GM23248 (cell line): ENCODE data around the gene RER1. TPM values are rescaled to one million over a fixed set of nuclear protein-coding genes. Genes with fewer than 3 reads are reported as not detected.

Source experiments
- DNase-seq: peaks from one replicate; pipeline ENCODE4 v3.0.0-alpha.2; 2015
- H2AFZ ChIP-seq: fragments of 200-600 bp; sonication (generic); 2 replicates; pipeline ENCODE4 v1.6.1; 2016; ENCODE audit warnings: antibody characterized with exemption
- H3F3A ChIP-seq: fragments of 200-600 bp; sonication (generic); 2 replicates; pipeline ENCODE4 v1.6.1; 2016; ENCODE audit warnings: mild to moderate bottlenecking, antibody characterized with exemption, mixed run types; ENCODE audit not compliant: insufficient read depth
- H3K27ac ChIP-seq: fragments of 200-600 bp; sonication (generic); 2 replicates; pipeline ENCODE4 v1.5.1; 2016; ENCODE audit warnings: mild to moderate bottlenecking
- H3K27me3 ChIP-seq: fragments of 200-600 bp; sonication (generic); replicated peaks from 2 replicates; pipeline ENCODE4 v1.6.1; 2016; ENCODE audit warnings: mild to moderate bottlenecking; ENCODE audit not compliant: insufficient read depth
- H3K36me3 ChIP-seq: fragments of 200-600 bp; sonication (generic); 2 replicates; pipeline ENCODE4 v1.6.1; 2016; ENCODE audit warnings: low read depth, mild to moderate bottlenecking
- H3K4me1 ChIP-seq: fragments of 200-600 bp; sonication (generic); 2 replicates; pipeline ENCODE4 v1.6.1; 2016; ENCODE audit warnings: mild to moderate bottlenecking; ENCODE audit not compliant: insufficient read depth
- H3K4me2 ChIP-seq: fragments of 200-600 bp; sonication (generic); one replicate; pipeline ENCODE4 v1.6.1; 2016; ENCODE audit warnings: mild to moderate bottlenecking; ENCODE audit not compliant: unreplicated experiment
- H3K4me3 ChIP-seq: fragments of 200-600 bp; sonication (generic); 2 replicates; pipeline ENCODE4 v1.5.1; 2016; ENCODE audit warnings: mild to moderate bottlenecking
- H3K79me2 ChIP-seq: fragments of 200-600 bp; sonication (generic); 2 replicates; pipeline ENCODE4 v1.6.1; 2016; ENCODE audit warnings: mild to moderate bottlenecking; ENCODE audit not compliant: insufficient read depth
- H3K9ac ChIP-seq: fragments of 200-600 bp; sonication (generic); 2 replicates; pipeline ENCODE4 v1.6.1; 2016; ENCODE audit warnings: mild to moderate bottlenecking
- H3K9me2 ChIP-seq: fragments of 200-600 bp; sonication (generic); 2 replicates; pipeline ENCODE4 v1.6.1; 2016; ENCODE audit warnings: mixed run types, mild to moderate bottlenecking, moderate library complexity; ENCODE audit not compliant: insufficient read depth
- H3K9me3 ChIP-seq: fragments of 200-600 bp; sonication (generic); one replicate; pipeline ENCODE4 v1.6.1; 2017; ENCODE audit warnings: low read depth
- H4K20me1 ChIP-seq: fragments of 200-600 bp; sonication (generic); 2 replicates; pipeline ENCODE4 v1.6.0; 2016; ENCODE audit not compliant: insufficient read depth
- EZH2 ChIP-seq: fragments of 200-600 bp; sonication (generic); IDR thresholded peaks from 2 replicates; pipeline ENCODE4 v1.6.1; 2018; ENCODE audit warnings: antibody characterized with exemption, mild to moderate bottlenecking; ENCODE audit not compliant: insufficient read depth, poor library complexity, severe bottlenecking
- EZH2phosphoT487 ChIP-seq: fragments of 200-600 bp; sonication (generic); IDR thresholded peaks from 2 replicates; pipeline ENCODE4 v1.6.1; 2018; ENCODE audit warnings: antibody characterized with exemption, moderate library complexity, mild to moderate bottlenecking, low read depth; ENCODE audit not compliant: insufficient read depth
- WGBS, 2 experiments: methylation state at CpG; one replicate each; pipeline ENCODE4 v1.1.6; 2015 to 2017; ENCODE audit warnings: low lambda C conversion rate in 2 of 2, low coverage in 1 of 2; ENCODE audit errors: missing lambda C conversion rate in 2 of 2; 5-methylcytosine and 5-hydroxymethylcytosine counted together
- in situ Hi-C: fragments of 300-500 bp; cut with MboI; formaldehyde crosslinking; loops from 2 replicates; pipeline ENCODE4 v1.15.0; 2020
- polyA plus RNA-seq: library from polyadenylated mRNA; unstranded; fragments of >200 nt; fragmentation: Nextera tagmentation; extraction: Ambion mirVana; gene quantifications from 2 replicates; pipeline ENCODE4 v1.2.1, GENCODE V29; 2016
- total RNA-seq: library from RNA; depleted of rRNA; stranded (reverse); fragments of >200 nt; shearing (Covaris generic); gene quantifications from 2 replicates; pipeline ENCODE4 v1.2.3, GENCODE V29; 2014; rRNA removed

The RER1 gene
- total and polyA plus RNA-seq, 2 experiments from 2014 or later, result 135 to 331 TPM

- H3F3A ChIP-seq, result no peaks in the 10 kb centered on the region
- H3K79me2 ChIP-seq, result no peaks in the 10 kb centered on the region
- in situ Hi-C loops, result no loop called here
- no peaks in the 10 kb centered on the region for H3K36me3 ChIP-seq
- no peak overlapping the region for H3K27ac ChIP-seq
- no peak overlapping the region for H2AFZ ChIP-seq
- H3K9me3 ChIP-seq, result no peaks in the 10 kb centered on the region
- peak overlapping the region; percentile 16 for H3K4me2 ChIP-seq
- H3K9ac ChIP-seq, result peak overlapping the region; percentile 19
- H3K4me1 ChIP-seq, result peaks cover 16% of the 10 kb centered on the region
- DNase-seq, result no peak
- H4K20me1 ChIP-seq, result no peaks in the 10 kb centered on the region
- no peak overlapping the region for H3K4me3 ChIP-seq
- 47% methylated on average over 19 to 21 of the region's 21 CpGs for WGBS, 2 experiments
- no peaks in the 10 kb centered on the region for H3K9me2 ChIP-seq
- no peak for TF ChIP-seq EZH2
- TF ChIP-seq EZH2phosphoT487, result no peak
- no peaks in the 10 kb centered on the region for H3K27me3 ChIP-seq
These were observed 60.7 kb downstream of the RER1 start for GRCh38 chr1:2452201-2452931.

GRCh38 chr1:2452932-2453315, 61.3 kb downstream of the RER1 start:
- Histone ChIP-seq H2AFZ (no peak overlapping the region), H3F3A (no peaks in the 10 kb centered on the region), H3K36me3 (no peaks in the 10 kb centered on the region), H3K9ac (no peak overlapping the region), H3K9me3 (no peaks in the 10 kb centered on the region), H4K20me1 (no peaks in the 10 kb centered on the region), H3K27ac (no peak overlapping the region), H3K27me3 (no peaks in the 10 kb centered on the region), H3K4me3 (no peak overlapping the region), H3K9me2 (no peaks in the 10 kb centered on the region), H3K79me2 (no peaks in the 10 kb centered on the region), H3K4me1 (peaks cover 16% of the 10 kb centered on the region), H3K4me2 (no peak overlapping the region)
- in situ Hi-C loops, result no loop called here
- 76 to 77% methylated on average over 15 to 19 of the region's 19 CpGs for WGBS, 2 experiments
- DNase-seq, result no peak
- TF ChIP-seq EZH2 (no peak), EZH2phosphoT487 (no peak)

GRCh38 chr1:2454227-2454626, 62.6 kb downstream of the RER1 start:
- in situ Hi-C loops, result no loop called here
- TF ChIP-seq EZH2phosphoT487, result no peak
- no peak for TF ChIP-seq EZH2
- H4K20me1 ChIP-seq, result no peaks in the 10 kb centered on the region
- no peaks in the 10 kb centered on the region for H3K9me2 ChIP-seq
- no peaks in the 10 kb centered on the region for H3K79me2 ChIP-seq
- H3K9me3 ChIP-seq, result no peaks in the 10 kb centered on the region
- no peak overlapping the region for H3K9ac ChIP-seq
- DNase-seq, result no peak
- no peak overlapping the region for H3K4me2 ChIP-seq
- no peak overlapping the region for H2AFZ ChIP-seq
- H3K4me3 ChIP-seq, result no peak overlapping the region
- peaks cover 16% of the 10 kb centered on the region for H3K4me1 ChIP-seq
- no peaks in the 10 kb centered on the region for H3K27me3 ChIP-seq
- no peak overlapping the region for H3K27ac ChIP-seq
- H3K36me3 ChIP-seq, result no peaks in the 10 kb centered on the region
- WGBS, 2 experiments, result 76 to 80% methylated on average over 10 of the region's 10 CpGs
- no peaks in the 10 kb centered on the region for H3F3A ChIP-seq

Other genes with a start within 250 kb of the RER1 start
- gene FAAP20, start 197.1 kb upstream of the RER1 start, total RNA-seq, result 33.4 and 34.5 TPM in 2 replicates
- 122 and 127 TPM in 2 replicates for gene FAAP20, start 197.1 kb upstream of the RER1 start, polyA plus RNA-seq
- 23.1 and 26.8 TPM in 2 replicates for gene SKI, start 163.5 kb upstream of the RER1 start, total RNA-seq
- 3.8 and 4.0 TPM in 2 replicates for gene SKI, start 163.5 kb upstream of the RER1 start, polyA plus RNA-seq
- gene MORN1, start 287 bp upstream of the RER1 start, total RNA-seq, result 6.3 and 8.8 TPM in 2 replicates
- gene MORN1, start 287 bp upstream of the RER1 start, polyA plus RNA-seq, result 5.5 and 7.2 TPM in 2 replicates
- gene PEX10, start 20.7 kb downstream of the RER1 start, total RNA-seq, result 51.3 and 59.1 TPM in 2 replicates
- gene PEX10, start 20.7 kb downstream of the RER1 start, polyA plus RNA-seq, result 24.7 and 29.1 TPM in 2 replicates
- gene PLCH2, start 84.4 kb downstream of the RER1 start, total RNA-seq, result 0.13 TPM in 1 of 2 replicates, not detected in the other
- gene PLCH2, start 84.4 kb downstream of the RER1 start, polyA plus RNA-seq, result not detected in 2 replicates
- 29.7 and 35.5 TPM in 2 replicates for gene PANK4, start 134.8 kb downstream of the RER1 start, total RNA-seq
- 15.5 and 18.0 TPM in 2 replicates for gene PANK4, start 134.8 kb downstream of the RER1 start, polyA plus RNA-seq
- gene HES5, start 138.4 kb downstream of the RER1 start, total RNA-seq, result 1.1 TPM in 1 of 2 replicates, not detected in the other
- gene HES5, start 138.4 kb downstream of the RER1 start, polyA plus RNA-seq, result not detected in 2 replicates
- gene TNFRSF14, start 164.5 kb downstream of the RER1 start, total RNA-seq, result 4.7 and 13.3 TPM in 2 replicates
- 7.8 and 7.9 TPM in 2 replicates for gene TNFRSF14, start 164.5 kb downstream of the RER1 start, polyA plus RNA-seq
- 8.5 and 11.3 TPM in 2 replicates for gene PRXL2B, start 194.9 kb downstream of the RER1 start, total RNA-seq
- gene PRXL2B, start 194.9 kb downstream of the RER1 start, polyA plus RNA-seq, result 12.4 and 13.5 TPM in 2 replicates
- not detected in 2 replicates for gene MMEL1, start 241.2 kb downstream of the RER1 start, total RNA-seq
- not detected in 2 replicates for gene MMEL1, start 241.2 kb downstream of the RER1 start, polyA plus RNA-seq